Spleen (tissue), 11 donors: Measurements from ENCODE around the gene CHST13. TPM values are rescaled to one million over a fixed set of nuclear protein-coding genes. Genes with fewer than 3 reads are reported as not detected.
A peak's percentile ranks its signal among the peaks of the same experiment; 100 is the strongest.

Source experiments
- DNase-seq: peaks from one replicate; pipeline ENCODE4 v3.0.0-alpha.2; 2020
- H3K27ac ChIP-seq, 8 donors: fragments of 200-600 bp; sonication (generic) in 7 of 8; 1 replicate in 4 of 8; 2 replicates in 4 of 8; pipeline versions ENCODE4 v1.5.0 to v1.8.0; 2016 to 2021; ENCODE audit warnings: inconsistent platforms in 4 of 8, mild to moderate bottlenecking in 4 of 8, moderate library complexity in 1 of 8
- H3K27me3 ChIP-seq, 7 donors: fragments of 200-600 bp; sonication (generic) in 6 of 7; replicated peaks in 1 of 7; 1 replicate in 4 of 7; 2 replicates in 3 of 7; pipeline versions ENCODE4 v1.5.0 to v1.8.0; 2016 to 2021; ENCODE audit warnings: inconsistent platforms in 3 of 7, mild to moderate bottlenecking in 1 of 7
- H3K36me3 ChIP-seq, 6 donors: fragments of 200-600 bp; sonication (generic) in 5 of 6; 1 replicate in 4 of 6; 2 replicates in 2 of 6; pipeline versions ENCODE4 v1.5.0 to v1.8.0; 2016 to 2021; ENCODE audit warnings: inconsistent platforms in 2 of 6
- H3K4me1 ChIP-seq, 6 donors: fragments of 200-600 bp; sonication (generic) in 5 of 6; 1 replicate in 3 of 6; 2 replicates in 3 of 6; pipeline versions ENCODE4 v1.5.0 to v1.8.0; 2016 to 2021; ENCODE audit warnings: inconsistent platforms in 3 of 6
- H3K4me3 ChIP-seq, 8 donors: fragments of 200-600 bp; sonication (generic) in 7 of 8; 1 replicate in 4 of 8; 2 replicates in 4 of 8; pipeline versions ENCODE4 v1.5.0 to v1.8.0; 2016 to 2021; ENCODE audit warnings: inconsistent platforms in 4 of 8, mild to moderate bottlenecking in 4 of 8, moderate library complexity in 2 of 8
- H3K9me3 ChIP-seq, 8 donors: fragments of 200-600 bp; sonication (generic) in 7 of 8; 1 replicate in 4 of 8; 2 replicates in 4 of 8; pipeline versions ENCODE4 v1.5.0 to v1.8.0; 2016 to 2021; ENCODE audit warnings: inconsistent platforms in 4 of 8
- POLR2A ChIP-seq, 3 donors: fragments of 450-650 bp; IDR thresholded peaks; one replicate each; pipeline ENCODE4 v1.5.1; 2017; ENCODE audit warnings: antibody characterized with exemption in 3 of 3, mild to moderate bottlenecking in 1 of 3
- POLR2AphosphoS5 ChIP-seq, 3 donors: sonication (generic); formaldehyde crosslinking; IDR thresholded peaks; one replicate each; pipeline ENCODE4 v1.5.1; 2017; ENCODE audit warnings: antibody characterized with exemption in 3 of 3
- WGBS, 5 donors: extraction: QIAGEN DNeasy Blood & Tissue Kit in 3 of 5; methylation state at CpG; one replicate each; pipeline versions ENCODE4 v1.1.5 to v1.1.7; 2013 to 2018; 5-methylcytosine and 5-hydroxymethylcytosine counted together
- intact Hi-C: fragments of 100-400 bp; cut with DNase I; formaldehyde crosslinking; loops from one replicate; pipeline ENCODE4 v1.15.0; 2023; ENCODE audit warnings: low total_unique reads
- polyA plus RNA-seq, 3 donors: library from polyadenylated mRNA; stranded (reverse); fragments of 200-250 nt; gene quantifications; one replicate each; pipeline ENCODE4 v1.2.1, GENCODE V29; 2013
- total RNA-seq, 7 donors: library from RNA; depleted of rRNA in 3 of 7; stranded (reverse); fragments of >200 nt in 3 of 7; fragmentation: NEBNext Ultra II Directional in 4 of 7; extraction: Animal tissue kit (Norgen Biotek cat#: 25700) in 4 of 7; gene quantifications; one replicate each; pipeline versions ENCODE4 v1.1.0 to v1.2.1, GENCODE V29; 2016 to 2021
- TF ChIP-seq, protein P1 (sequence below), 11 experiments: fragments of 200-600 bp in 7 of 11; fragments of 450-650 bp in 4 of 11; sonication (generic) in 4 of 11; IDR thresholded peaks in 8 of 11; conservative IDR thresholded peaks in 3 of 11; 1 replicate in 7 of 11; 2 replicates in 4 of 11; pipeline versions ENCODE4 v1.4.0 to v1.8.0; 2016 to 2021; ENCODE audit warnings: antibody characterized with exemption in 11 of 11, inconsistent platforms in 4 of 11, mild to moderate bottlenecking in 1 of 11
- donor health status: healthy with polysubstance abuse.
- donor health status: DM: no; HTN: no; CAD: no; lungs with moderate emphysema.
- donor health status: DM: no; HTN: no; CAD: no.
- donor health status: Bipolar disorder and iron deficiency.
- donor health status: healthy.
- donor health status: DM: no; HTN: no; CAD: no.
- donor health status: DM: yes; HTN: yes; CAD: no.

The CHST13 gene
- total and polyA plus RNA-seq, 10 donors = 0.26 to 11.2 (median 2.9) TPM

GRCh38 chr3:126527006-126527405 is 3.1 kb downstream of the CHST13 start:
- H3K4me1 ChIP-seq = peaks cover 3 to 91% (median 50%) of the 10 kb centered on the region in 6 donors
- DNase-seq = peak; percentile 66
- H3K4me3 ChIP-seq = no peak overlapping the region
- TF ChIP-seq POLR2AphosphoS5 (IDR thresholded peaks at IDR 0.05) = no peak
- no peak for TF ChIP-seq POLR2A (IDR thresholded peaks at IDR 0.05)
- TF ChIP-seq, protein P1, sequence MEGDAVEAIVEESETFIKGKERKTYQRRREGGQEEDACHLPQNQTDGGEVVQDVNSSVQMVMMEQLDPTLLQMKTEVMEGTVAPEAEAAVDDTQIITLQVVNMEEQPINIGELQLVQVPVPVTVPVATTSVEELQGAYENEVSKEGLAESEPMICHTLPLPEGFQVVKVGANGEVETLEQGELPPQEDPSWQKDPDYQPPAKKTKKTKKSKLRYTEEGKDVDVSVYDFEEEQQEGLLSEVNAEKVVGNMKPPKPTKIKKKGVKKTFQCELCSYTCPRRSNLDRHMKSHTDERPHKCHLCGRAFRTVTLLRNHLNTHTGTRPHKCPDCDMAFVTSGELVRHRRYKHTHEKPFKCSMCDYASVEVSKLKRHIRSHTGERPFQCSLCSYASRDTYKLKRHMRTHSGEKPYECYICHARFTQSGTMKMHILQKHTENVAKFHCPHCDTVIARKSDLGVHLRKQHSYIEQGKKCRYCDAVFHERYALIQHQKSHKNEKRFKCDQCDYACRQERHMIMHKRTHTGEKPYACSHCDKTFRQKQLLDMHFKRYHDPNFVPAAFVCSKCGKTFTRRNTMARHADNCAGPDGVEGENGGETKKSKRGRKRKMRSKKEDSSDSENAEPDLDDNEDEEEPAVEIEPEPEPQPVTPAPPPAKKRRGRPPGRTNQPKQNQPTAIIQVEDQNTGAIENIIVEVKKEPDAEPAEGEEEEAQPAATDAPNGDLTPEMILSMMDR (IDR thresholded peaks at IDR 0.05 in 8 of 11, conservative IDR thresholded peaks at IDR 0.05 in 3 of 11) = no peak
- peak overlapping the region in 2 of 8 donors; percentile 88 to 93 for H3K27ac ChIP-seq
- peaks cover 0 to 55% (median 16%) of the 10 kb centered on the region in 7 donors for H3K27me3 ChIP-seq
- intact Hi-C loops = loop anchor here (5.0 to 10.0 kb wide), 2 partner anchors 128 to 1020 kb away; partner anchors contain the start of gene TXNRD3
- H3K9me3 ChIP-seq = no peaks in the 10 kb centered on the region
- 80 to 95% (median 86%) methylated on average over 5 to 7 of the region's 7 CpGs for WGBS, 5 donors
- no peaks in the 10 kb centered on the region for H3K36me3 ChIP-seq

DNA sequence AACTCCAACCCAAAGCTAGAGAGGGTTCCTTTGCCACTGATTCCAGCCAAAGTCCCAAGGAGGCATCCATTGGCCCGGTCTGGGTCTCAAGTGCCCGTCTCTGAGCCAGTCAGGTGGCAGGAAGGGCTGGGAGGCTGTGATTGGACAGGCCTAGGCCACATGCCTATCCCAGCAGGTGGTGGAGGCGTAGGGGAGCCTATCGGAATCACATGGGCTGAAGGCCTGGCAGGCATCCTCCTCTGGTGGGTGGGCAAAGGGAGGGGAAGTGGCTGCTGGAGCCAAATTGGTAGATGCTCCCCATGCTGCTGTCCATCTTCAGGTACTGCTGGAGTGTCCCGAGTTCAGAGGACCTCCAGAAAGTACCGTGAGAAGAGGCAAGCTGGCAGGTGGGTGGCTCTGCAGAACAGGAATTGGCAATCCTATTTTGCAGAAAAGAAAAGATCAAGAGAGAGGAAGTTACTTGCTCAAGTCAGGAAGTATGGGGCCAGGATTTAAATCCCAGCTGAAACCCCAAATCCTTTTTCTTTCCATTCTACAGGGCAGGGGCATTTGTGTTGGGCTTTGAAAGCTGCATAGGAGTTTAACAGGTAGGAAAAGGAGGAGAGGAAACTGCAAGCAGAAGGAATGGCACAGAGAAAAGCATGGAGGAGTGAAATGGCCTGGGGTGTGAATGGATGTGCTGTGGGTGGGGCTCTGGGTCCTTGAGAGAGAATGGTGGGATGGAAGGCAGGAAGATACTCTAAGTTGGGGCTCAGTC is 3.7 kb downstream of the CHST13 start:
- no peaks in the 10 kb centered on the region for H3K36me3 ChIP-seq
- H3K27ac ChIP-seq = peak overlapping the region in 3 of 8 donors; percentile 88 to 93 (median 90)
- WGBS, 5 donors = 57 to 72% (median 70%) methylated on average over 6 of the region's 6 CpGs
- TF ChIP-seq POLR2AphosphoS5 (IDR thresholded peaks at IDR 0.05) = no peak
- TF ChIP-seq POLR2A (IDR thresholded peaks at IDR 0.05) = no peak
- TF ChIP-seq, protein P1 (IDR thresholded peaks at IDR 0.05 in 8 of 11, conservative IDR thresholded peaks at IDR 0.05 in 3 of 11) = no peak
- peaks cover 3 to 84% (median 45%) of the 10 kb centered on the region in 6 donors for H3K4me1 ChIP-seq
- DNase-seq = peak; percentile 64
- no peak overlapping the region for H3K4me3 ChIP-seq
- intact Hi-C loops = loop anchor here (5.0 to 10.0 kb wide), 2 partner anchors 127 to 1020 kb away; partner anchors contain the start of gene TXNRD3
- H3K9me3 ChIP-seq = no peaks in the 10 kb centered on the region
- H3K27me3 ChIP-seq = peaks cover 0 to 51% (median 16%) of the 10 kb centered on the region in 7 donors

DNA sequence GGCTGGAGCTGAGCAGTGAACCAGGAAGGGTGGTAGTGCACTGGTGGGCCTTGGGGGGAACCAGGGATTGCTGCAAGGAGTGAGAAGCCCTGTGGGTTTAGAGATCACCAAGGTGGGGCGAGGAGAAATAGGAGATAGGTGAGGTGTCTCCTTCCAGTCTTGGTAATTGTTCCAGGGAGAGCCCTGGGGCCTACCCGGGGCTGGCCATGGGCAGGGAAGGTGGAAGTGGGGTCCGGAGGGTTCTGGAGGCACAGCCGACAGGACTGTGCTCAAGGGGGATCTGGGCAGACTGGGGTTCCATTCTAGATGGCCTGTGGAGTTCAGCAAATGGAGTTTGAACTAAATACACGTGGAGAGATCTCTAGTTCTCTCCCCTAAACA is 4.5 kb downstream of the CHST13 start:
- H3K4me1 ChIP-seq = peaks cover 3 to 77% (median 43%) of the 10 kb centered on the region in 6 donors
- TF ChIP-seq, protein P1 (IDR thresholded peaks at IDR 0.05 in 8 of 11, conservative IDR thresholded peaks at IDR 0.05 in 3 of 11) = no peak
- TF ChIP-seq POLR2A (IDR thresholded peaks at IDR 0.05) (no peak), POLR2AphosphoS5 (IDR thresholded peaks at IDR 0.05) (no peak)

More for the DNA sequence above, 4.5 kb downstream of the CHST13 start:
- peak overlapping the region in 5 of 8 donors; percentile 67 to 93 (median 88) for H3K27ac ChIP-seq
- 66 to 87% (median 83%) methylated on average over 5 of the region's 5 CpGs for WGBS, 5 donors
- DNase-seq = peak; percentile 60
- H3K9me3 ChIP-seq = no peaks in the 10 kb centered on the region
- no peak overlapping the region for H3K4me3 ChIP-seq
- intact Hi-C loops = loop anchor here (5.0 to 10.0 kb wide), 2 partner anchors 126 to 1019 kb away; partner anchors contain the start of gene TXNRD3
- no peaks in the 10 kb centered on the region for H3K36me3 ChIP-seq
- peaks cover 0 to 43% (median 16%) of the 10 kb centered on the region in 7 donors for H3K27me3 ChIP-seq
